Measurements from ENCODE around the gene SECISBP2.

- TF ChIP-seq POLR2AphosphoS5 (IDR thresholded peaks at IDR 0.05) (no peak), POLR2A (IDR thresholded peaks at IDR 0.05) (no peak)
- TF ChIP-seq, protein P1, sequence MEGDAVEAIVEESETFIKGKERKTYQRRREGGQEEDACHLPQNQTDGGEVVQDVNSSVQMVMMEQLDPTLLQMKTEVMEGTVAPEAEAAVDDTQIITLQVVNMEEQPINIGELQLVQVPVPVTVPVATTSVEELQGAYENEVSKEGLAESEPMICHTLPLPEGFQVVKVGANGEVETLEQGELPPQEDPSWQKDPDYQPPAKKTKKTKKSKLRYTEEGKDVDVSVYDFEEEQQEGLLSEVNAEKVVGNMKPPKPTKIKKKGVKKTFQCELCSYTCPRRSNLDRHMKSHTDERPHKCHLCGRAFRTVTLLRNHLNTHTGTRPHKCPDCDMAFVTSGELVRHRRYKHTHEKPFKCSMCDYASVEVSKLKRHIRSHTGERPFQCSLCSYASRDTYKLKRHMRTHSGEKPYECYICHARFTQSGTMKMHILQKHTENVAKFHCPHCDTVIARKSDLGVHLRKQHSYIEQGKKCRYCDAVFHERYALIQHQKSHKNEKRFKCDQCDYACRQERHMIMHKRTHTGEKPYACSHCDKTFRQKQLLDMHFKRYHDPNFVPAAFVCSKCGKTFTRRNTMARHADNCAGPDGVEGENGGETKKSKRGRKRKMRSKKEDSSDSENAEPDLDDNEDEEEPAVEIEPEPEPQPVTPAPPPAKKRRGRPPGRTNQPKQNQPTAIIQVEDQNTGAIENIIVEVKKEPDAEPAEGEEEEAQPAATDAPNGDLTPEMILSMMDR (IDR thresholded peaks at IDR 0.05): no peak
Measured at GRCh38 chr9:89313842-89314241, 4.5 kb upstream of the SECISBP2 start.

Measured in breast epithelium (tissue), 3 donors.